HepG2 (cell line): ENCODE measurements around the gene CALCB. TPM values are rescaled to one million over a fixed set of nuclear protein-coding genes. Genes with fewer than 3 reads are reported as not detected.

Experiments used
- CCDC6 ChIP-seq: sonication (generic); formaldehyde crosslinking; IDR thresholded peaks from 2 replicates; pipeline ENCODE4 v1.8.1; 2022; ENCODE audit warnings: mild to moderate bottlenecking, missing genetic modification reagents, moderate library complexity
- CEBPG ChIP-seq: IDR thresholded peaks from 2 replicates; pipeline ENCODE4 v1.6.1; 2016
- DZIP1 ChIP-seq: sonication (generic); formaldehyde crosslinking; IDR thresholded peaks from 2 replicates; pipeline ENCODE4 v1.5.0; 2020; ENCODE audit warnings: mild to moderate bottlenecking, missing genetic modification reagents
- JUNB ChIP-seq: sonication (generic); formaldehyde crosslinking; IDR thresholded peaks from 2 replicates; pipeline ENCODE4 v1.8.0; 2022; ENCODE audit warnings: missing genetic modification reagents, mild to moderate bottlenecking, borderline replicate concordance
- PAXIP1 ChIP-seq: sonication (generic); formaldehyde crosslinking; conservative IDR thresholded peaks from 2 replicates; pipeline ENCODE4 v1.4.0; 2020; ENCODE audit warnings: mild to moderate bottlenecking, missing genetic modification reagents, moderate library complexity
- PITX1 ChIP-seq: sonication (generic); formaldehyde crosslinking; IDR thresholded peaks from 2 replicates; pipeline ENCODE4 v1.5.1; 2020; ENCODE audit warnings: mild to moderate bottlenecking, missing genetic modification reagents
- REL ChIP-seq: sonication (generic); formaldehyde crosslinking; conservative IDR thresholded peaks from 2 replicates; pipeline ENCODE4 v1.8.0; 2022; ENCODE audit warnings: mild to moderate bottlenecking, missing genetic modification reagents, moderate library complexity
- SOX13 ChIP-seq, 3 experiments: fragments of 450-650 bp in 1 of 3; sonication (generic) in 1 of 3; formaldehyde crosslinking in 1 of 3; IDR thresholded peaks in 2 of 3; conservative IDR thresholded peaks in 1 of 3; 2 replicates each; pipeline versions ENCODE4 v1.5.0 to v1.6.1; 2016 to 2020; ENCODE audit warnings: antibody characterized with exemption in 1 of 3, mild to moderate bottlenecking in 1 of 3, missing compliant biosample characterization in 1 of 3, missing genetic modification reagents in 1 of 3, moderate library complexity in 1 of 3
- ZFY ChIP-seq: sonication (generic); formaldehyde crosslinking; IDR thresholded peaks from 2 replicates; pipeline ENCODE4 v1.4.0; 2020; ENCODE audit warnings: missing genetic modification reagents
- ZMAT3 ChIP-seq: sonication (generic); formaldehyde crosslinking; conservative IDR thresholded peaks from 2 replicates; pipeline ENCODE4 v1.7.0; 2021; ENCODE audit warnings: missing genetic modification reagents
- ZNF207 ChIP-seq: fragments of 450-650 bp; IDR thresholded peaks from 2 replicates; pipeline ENCODE4 v1.6.1; 2016; ENCODE audit warnings: antibody characterized with exemption, borderline replicate concordance
- ZNF296 ChIP-seq: sonication (generic); formaldehyde crosslinking; conservative IDR thresholded peaks from 2 replicates; pipeline ENCODE4 v1.5.0; 2020; ENCODE audit warnings: mild to moderate bottlenecking, missing genetic modification reagents
- ZNF414 ChIP-seq: sonication (generic); formaldehyde crosslinking; IDR thresholded peaks from 2 replicates; pipeline ENCODE4 v1.5.0; 2020; ENCODE audit warnings: missing genetic modification reagents
- ZNF510 ChIP-seq: sonication (generic); formaldehyde crosslinking; IDR thresholded peaks from 2 replicates; pipeline ENCODE4 v1.4.0; 2020; ENCODE audit warnings: low read depth, mild to moderate bottlenecking, missing genetic modification reagents
- ZNF576 ChIP-seq: sonication (generic); formaldehyde crosslinking; IDR thresholded peaks from 2 replicates; pipeline ENCODE4 v1.4.0; 2020; ENCODE audit warnings: mild to moderate bottlenecking, missing genetic modification reagents
- polyA plus RNA-seq, 8 experiments: library from polyadenylated mRNA; depleted of rRNA in 3 of 8; stranded (reverse) in 7 of 8; unstranded in 1 of 8; fragments of >200 nt; fragmentation: Illumina TruSeq in 4 of 8; extraction: Trizol in 4 of 8; gene quantifications; 2 replicates each; pipeline versions ENCODE4 v1.2.1 to v1.2.3, GENCODE V29; 2011 to 2016; ENCODE audit warnings: low read depth in 4 of 8, missing spikeins in 1 of 8, mixed read lengths in 1 of 8; ENCODE audit not compliant: insufficient read depth in 1 of 8
- total RNA-seq, 5 experiments: library from RNA; depleted of rRNA; stranded (reverse); fragments of >200 nt; fragmentation: Illumina TruSeq; extraction: Trizol; gene quantifications; 2 replicates each; pipeline ENCODE4 v1.2.3, GENCODE V29; 2016; ENCODE audit warnings: low read depth in 1 of 5
- TF ChIP-seq, protein P1 (sequence below): sonication (generic); formaldehyde crosslinking; IDR thresholded peaks from 2 replicates; pipeline ENCODE4 v1.4.0; 2020; ENCODE audit warnings: mild to moderate bottlenecking, missing genetic modification reagents, borderline replicate concordance
- TF ChIP-seq, protein P2 (sequence below): sonication (generic); formaldehyde crosslinking; IDR thresholded peaks from 2 replicates; pipeline ENCODE4 v1.5.0; 2020; ENCODE audit warnings: missing genetic modification reagents

CALCB gene
- total and polyA plus RNA-seq, 2 of the 13 experiments (the other 11 are each of a cell fraction or from before 2014, with no cell fraction given), result not detected

DNA sequence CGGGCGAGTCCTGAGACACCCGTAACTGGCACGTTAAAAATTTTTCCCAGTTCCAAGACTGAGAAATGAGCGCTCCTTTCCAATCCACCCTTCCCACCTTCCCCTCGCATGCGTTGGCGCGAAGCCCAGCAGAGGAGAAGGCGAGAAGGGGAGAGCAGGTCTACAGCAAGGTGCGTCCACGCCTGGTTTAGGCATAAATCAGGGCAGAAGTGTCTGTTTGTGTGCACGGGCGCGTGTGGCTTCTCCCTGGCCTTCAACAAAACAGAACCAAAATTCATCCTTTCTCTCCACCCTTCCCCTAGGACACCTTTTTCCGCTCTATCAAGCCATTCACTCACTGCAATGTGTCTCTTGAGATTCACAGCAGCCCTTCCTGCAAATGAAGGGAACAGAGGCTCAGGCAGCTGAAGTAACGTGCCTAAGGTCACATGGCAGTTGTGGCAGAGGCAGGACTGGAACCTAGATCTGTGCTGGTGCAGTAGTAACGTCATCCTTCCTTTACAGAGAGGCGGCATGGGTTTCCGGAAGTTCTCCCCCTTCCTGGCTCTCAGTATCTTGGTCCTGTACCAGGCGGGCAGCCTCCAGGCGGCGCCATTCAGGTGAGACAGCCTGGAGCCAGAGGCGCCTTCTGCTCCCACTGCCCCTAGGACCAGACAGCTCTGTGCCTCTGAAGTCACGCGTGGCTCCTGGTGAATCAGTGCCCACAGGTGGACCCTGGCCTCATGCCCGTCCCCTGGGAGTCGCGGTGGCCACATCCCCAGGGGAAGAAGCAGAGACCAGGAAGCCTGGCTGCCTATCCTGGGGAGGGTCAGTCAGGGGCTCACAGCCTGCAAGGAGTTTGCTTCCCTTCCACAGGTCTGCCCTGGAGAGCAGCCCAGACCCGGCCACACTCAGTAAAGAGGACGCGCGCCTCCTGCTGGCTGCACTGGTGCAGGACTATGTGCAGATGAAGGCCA lies 1.1 kb downstream of the CALCB start (continued):
- no peak for TF ChIP-seq DZIP1 (CRISPR knock-in tag)
- TF ChIP-seq ZNF576, result no peak
- TF ChIP-seq ZNF207, result no peak
- TF ChIP-seq, protein P1, sequence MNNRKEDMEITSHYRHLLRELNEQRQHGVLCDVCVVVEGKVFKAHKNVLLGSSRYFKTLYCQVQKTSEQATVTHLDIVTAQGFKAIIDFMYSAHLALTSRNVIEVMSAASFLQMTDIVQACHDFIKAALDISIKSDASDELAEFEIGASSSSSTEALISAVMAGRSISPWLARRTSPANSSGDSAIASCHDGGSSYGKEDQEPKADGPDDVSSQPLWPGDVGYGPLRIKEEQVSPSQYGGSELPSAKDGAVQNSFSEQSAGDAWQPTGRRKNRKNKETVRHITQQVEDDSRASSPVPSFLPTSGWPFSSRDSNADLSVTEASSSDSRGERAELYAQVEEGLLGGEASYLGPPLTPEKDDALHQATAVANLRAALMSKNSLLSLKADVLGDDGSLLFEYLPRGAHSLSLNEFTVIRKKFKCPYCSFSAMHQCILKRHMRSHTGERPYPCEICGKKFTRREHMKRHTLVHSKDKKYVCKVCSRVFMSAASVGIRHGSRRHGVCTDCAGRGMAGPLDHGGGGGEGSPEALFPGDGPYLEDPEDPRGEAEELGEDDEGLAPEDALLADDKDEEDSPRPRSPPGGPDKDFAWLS, result no peak
- no peak for TF ChIP-seq CCDC6 (CRISPR knock-in tag)
- no peak for TF ChIP-seq SOX13 (IDR thresholded peaks at IDR 0.05)
- no peak for TF ChIP-seq SOX13 (CRISPR knock-in tag; conservative IDR thresholded peaks at IDR 0.05 in 1 of 2, IDR thresholded peaks at IDR 0.05 in 1 of 2)
- TF ChIP-seq ZFY, result no peak
- no peak for TF ChIP-seq ZNF510 (CRISPR knock-in tag)
- no peak for TF ChIP-seq PITX1 (CRISPR knock-in tag)
- no peak for TF ChIP-seq ZNF414 (CRISPR knock-in tag)
- TF ChIP-seq JUNB, result no peak
- TF ChIP-seq ZMAT3 (CRISPR knock-in tag), result 0 out of 2 replicates have a peak, but pooled peaks have one; percentile 43
- TF ChIP-seq PAXIP1 (CRISPR knock-in tag), result no peak
- TF ChIP-seq, protein P2, sequence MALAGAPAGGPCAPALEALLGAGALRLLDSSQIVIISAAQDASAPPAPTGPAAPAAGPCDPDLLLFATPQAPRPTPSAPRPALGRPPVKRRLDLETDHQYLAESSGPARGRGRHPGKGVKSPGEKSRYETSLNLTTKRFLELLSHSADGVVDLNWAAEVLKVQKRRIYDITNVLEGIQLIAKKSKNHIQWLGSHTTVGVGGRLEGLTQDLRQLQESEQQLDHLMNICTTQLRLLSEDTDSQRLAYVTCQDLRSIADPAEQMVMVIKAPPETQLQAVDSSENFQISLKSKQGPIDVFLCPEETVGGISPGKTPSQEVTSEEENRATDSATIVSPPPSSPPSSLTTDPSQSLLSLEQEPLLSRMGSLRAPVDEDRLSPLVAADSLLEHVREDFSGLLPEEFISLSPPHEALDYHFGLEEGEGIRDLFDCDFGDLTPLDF (CRISPR knock-in tag), result no peak
- TF ChIP-seq CEBPG (CRISPR knock-in tag), result no peak
- TF ChIP-seq REL (CRISPR knock-in tag), result no peak
- no peak for TF ChIP-seq ZNF296
